NCI-H2196 (cell line): Measurements from ENCODE around the gene TUBA3C.
"Not testable (repeated sequence)": the region's sequence is repeated elsewhere in the genome, so short reads cannot be mapped to it uniquely, and the experiment has no call there.

Experiments used
- DNase-seq: peaks from one replicate; lab custom pipeline; 2025; ENCODE audit not compliant: unreplicated experiment; lab: John Stamatoyannopoulos, UW

Gene TUBA3C

GRCh38 chr13:19181621-19182485 lies at the start of gene TUBA3C:
TSS of gene TUBA3C (minus strand) at chr13:19181824. CDS start at chr13:19181747, 77 bp downstream.
- no peak for DNase-seq

- not testable (repeated sequence) for DNase-seq
Measured at GRCh38 chr13:19207413-19207812, 25.8 kb upstream of the TUBA3C start.

- DNase-seq, result not testable (repeated sequence)
Measured at GRCh38 chr13:19192622-19193021, 11.0 kb upstream of the TUBA3C start.

- DNase-seq, result not testable (repeated sequence)
Measured at GRCh38 chr13:19189911-19190310, 8.3 kb upstream of the TUBA3C start.

- DNase-seq, result not testable (repeated sequence)
Measured at GRCh38 chr13:19189368-19189767, 7.7 kb upstream of the TUBA3C start.

- no peak for DNase-seq
Measured at GRCh38 chr13:19185865-19186645, 4.4 kb upstream of the TUBA3C start.

GRCh38 chr13:19185086-19185864 lies 3.7 kb upstream of the TUBA3C start:
- no peak for DNase-seq

GRCh38 chr13:19184176-19184575 lies 2.6 kb upstream of the TUBA3C start:
- no peak for DNase-seq

GRCh38 chr13:19183676-19184075 lies 2.1 kb upstream of the TUBA3C start:
- no peak for DNase-seq

- no peak for DNase-seq
Measured at GRCh38 chr13:19182536-19182935, 912 bp upstream of the TUBA3C start.

- DNase-seq, result no peak
Measured at GRCh38 chr13:19181021-19181620, 503 bp downstream of the TUBA3C start.

GRCh38 chr13:19179916-19180315 lies 1.7 kb downstream of the TUBA3C start:
- no peak for DNase-seq

GRCh38 chr13:19178901-19179593 lies 2.6 kb downstream of the TUBA3C start:
- DNase-seq, result no peak

GRCh38 chr13:19176981-19177776 lies 4.4 kb downstream of the TUBA3C start:
- DNase-seq, result not testable (repeated sequence)

- no peak for DNase-seq
Measured at GRCh38 chr13:19173752-19174151, 7.9 kb downstream of the TUBA3C start.

GRCh38 chr13:19172647-19173030 lies 9.0 kb downstream of the TUBA3C start:
- DNase-seq, result no peak

GRCh38 chr13:19172007-19172646 lies 9.5 kb downstream of the TUBA3C start:
- DNase-seq, result no peak

- DNase-seq, result no peak
Measured at GRCh38 chr13:19171563-19171962, 10.1 kb downstream of the TUBA3C start.

- DNase-seq, result no peak
Measured at GRCh38 chr13:19169991-19170390, 11.6 kb downstream of the TUBA3C start.
